ENCODE results near the gene ZSCAN2. TPM values are rescaled to one million over a fixed set of nuclear protein-coding genes. Genes with fewer than 3 reads are reported as not detected.

ZSCAN2 gene
- total RNA-seq, 1 donor from 2014 or later = 4.6 TPM

GRCh38 chr15:84657748-84658079 is 56.9 kb downstream of the ZSCAN2 start:
- no peak for DNase-seq (ENCODE audit: low spot score)
- intact Hi-C loops (cut with DNase I) = loop anchor here (5.0 to 10.0 kb wide), 4 partner anchors 57 to 260 kb away; partner anchors contain the start of genes ALPK3, SEC11A and ZNF592

GRCh38 chr15:84658080-84658787 is 57.4 kb downstream of the ZSCAN2 start, which contains the start of gene NMB:
TSS of gene NMB (minus strand) at chr15:84658199. CDS start at chr15:84658152, 47 bp downstream.
- intact Hi-C loops (cut with DNase I) = loop anchor here (5.0 to 10.0 kb wide), 4 partner anchors 57 to 259 kb away; partner anchors contain the start of genes ALPK3, SEC11A and ZNF592
- peak; percentile 90 for DNase-seq (ENCODE audit: low spot score)

GRCh38 chr15:84658788-84659411 is 58.1 kb downstream of the ZSCAN2 start:
- intact Hi-C loops (cut with DNase I) = loop anchor here (5.0 to 10.0 kb wide), 4 partner anchors 56 to 258 kb away; partner anchors contain the start of genes ALPK3, SEC11A and ZNF592
- DNase-seq (ENCODE audit: low spot score) = no peak

GRCh38 chr15:84659904-84660781 is 59.3 kb downstream of the ZSCAN2 start:
- intact Hi-C loops (cut with DNase I) = loop anchor here (5.0 to 10.0 kb wide), 4 partner anchors 55 to 257 kb away; partner anchors contain the start of genes ALPK3, SEC11A and ZNF592
- DNase-seq (ENCODE audit: low spot score) = no peak

DNA sequence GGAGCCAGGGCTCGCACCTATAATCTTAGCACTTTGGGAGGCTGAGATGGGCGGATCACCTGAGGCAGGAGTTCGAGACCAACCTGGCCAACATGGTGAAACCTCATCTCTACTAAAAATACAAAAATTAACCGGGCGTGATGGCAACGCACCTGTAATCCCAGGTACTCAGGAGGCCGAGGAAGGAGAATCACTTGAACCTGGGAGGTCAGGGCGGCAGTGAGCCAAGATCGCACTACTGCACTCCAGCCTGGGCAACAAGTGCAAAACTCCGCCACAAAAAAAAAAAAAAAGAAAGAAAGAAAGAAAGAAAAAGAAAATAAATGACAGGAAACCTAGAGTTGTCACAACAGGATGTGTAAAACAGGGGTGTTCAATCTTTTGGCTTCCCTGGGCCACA is 60.2 kb downstream of the ZSCAN2 start:
- DNase-seq (ENCODE audit: low spot score) = no peak
- intact Hi-C loops (cut with DNase I) = no loop called here

DNA sequence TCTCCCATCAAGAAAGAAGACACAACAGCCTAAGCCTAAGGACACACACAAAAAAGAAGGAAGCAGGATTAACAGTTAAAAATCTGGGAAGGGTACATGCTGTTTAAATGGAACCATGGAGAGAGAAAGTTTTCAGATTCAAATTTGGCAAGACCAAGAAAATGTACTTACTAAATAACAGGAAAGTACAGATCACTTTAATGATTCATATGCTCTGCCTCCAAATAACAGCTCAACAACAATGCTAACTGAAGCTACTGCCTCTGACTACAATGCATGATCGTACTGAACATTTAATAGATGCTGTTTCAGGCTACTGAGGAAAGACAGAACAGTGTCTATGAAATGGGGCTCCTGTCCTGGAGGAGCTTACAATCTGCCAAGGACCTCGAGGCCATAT is 65.6 kb downstream of the ZSCAN2 start:
- DNase-seq (ENCODE audit: low spot score) = no peak
- intact Hi-C loops (cut with DNase I) = no loop called here

- DNase-seq (ENCODE audit: low spot score) = no peak
- intact Hi-C loops (cut with DNase I) = no loop called here
Measured at GRCh38 chr15:84668221-84668982, 67.6 kb downstream of the ZSCAN2 start.

GRCh38 chr15:84669726-84670125 is 68.9 kb downstream of the ZSCAN2 start:
- intact Hi-C loops (cut with DNase I) = no loop called here
- no peak for DNase-seq (ENCODE audit: low spot score)

DNA sequence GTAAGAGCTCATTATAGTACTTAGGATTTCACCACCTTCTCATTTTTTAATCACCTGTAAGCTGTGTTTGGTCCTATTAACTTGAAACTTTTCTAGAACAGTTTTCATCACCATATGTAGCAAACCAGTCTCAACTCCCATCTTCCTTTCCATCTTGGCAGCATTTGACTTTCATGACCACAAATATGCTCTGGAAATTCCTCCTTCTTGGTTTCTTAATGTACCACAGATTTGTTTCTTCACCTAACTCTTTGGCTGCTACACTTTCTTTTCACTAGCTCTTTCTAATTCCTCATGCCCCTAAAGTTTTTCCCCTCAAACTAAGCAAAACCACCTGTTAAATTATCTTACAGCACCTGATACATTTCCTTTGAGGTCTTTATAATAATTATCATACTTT is 70.4 kb downstream of the ZSCAN2 start:
- intact Hi-C loops (cut with DNase I) = no loop called here
- DNase-seq (ENCODE audit: low spot score) = no peak

Other genes starting within 250 kb of the ZSCAN2 start
- gene WDR73, start 53.3 kb downstream of the ZSCAN2 start, total RNA-seq = 15.2 TPM
- gene NMB, start 57.2 kb downstream of the ZSCAN2 start, total RNA-seq = 2.6 TPM
- gene SEC11A, start 115.1 kb downstream of the ZSCAN2 start, total RNA-seq = 63.8 TPM
- 25.7 TPM for gene ZNF592, start 147.6 kb downstream of the ZSCAN2 start, total RNA-seq
- 190 TPM for gene ALPK3, start 216.3 kb downstream of the ZSCAN2 start, total RNA-seq